DOHH2 (cell line): ENCODE measurements around the gene SHROOM3.

Experiments used
- EZH2phosphoT487 ChIP-seq: fragments of 200-600 bp; sonication (generic); IDR thresholded peaks from 2 replicates; pipeline ENCODE4 v1.6.1; 2017; ENCODE audit warnings: borderline replicate concordance, mild to moderate bottlenecking, antibody characterized with exemption, low read length, moderate library complexity, mixed read lengths
- TF ChIP-seq, protein P1 (sequence below): fragments of 200-600 bp; sonication (generic); IDR thresholded peaks from one replicate; pipeline ENCODE4 v1.5.1; 2014; ENCODE audit warnings: antibody characterized with exemption, mild to moderate bottlenecking, low read depth, low read length; ENCODE audit not compliant: poor library complexity, severe bottlenecking

DNA sequence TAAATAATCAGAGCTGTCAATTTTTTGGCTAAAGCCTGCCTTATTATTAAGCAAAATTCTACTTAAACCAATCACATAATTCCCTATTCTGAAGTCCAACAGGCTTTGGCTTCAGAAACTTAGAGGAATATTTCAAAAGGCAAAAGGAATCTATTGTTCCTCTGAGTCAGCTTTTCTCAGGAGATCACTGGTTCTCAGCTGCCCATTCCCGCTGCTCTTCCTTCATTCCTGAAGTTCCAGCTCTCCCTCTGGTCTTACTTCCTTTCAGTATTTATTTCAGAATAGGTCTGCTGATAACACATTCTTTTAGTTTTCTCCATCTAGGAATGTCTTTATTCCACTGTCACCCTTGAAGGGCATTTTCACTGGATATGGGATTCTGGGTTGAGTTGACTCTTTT lies 329.2 kb downstream of the SHROOM3 start:
- TF ChIP-seq, protein P1, sequence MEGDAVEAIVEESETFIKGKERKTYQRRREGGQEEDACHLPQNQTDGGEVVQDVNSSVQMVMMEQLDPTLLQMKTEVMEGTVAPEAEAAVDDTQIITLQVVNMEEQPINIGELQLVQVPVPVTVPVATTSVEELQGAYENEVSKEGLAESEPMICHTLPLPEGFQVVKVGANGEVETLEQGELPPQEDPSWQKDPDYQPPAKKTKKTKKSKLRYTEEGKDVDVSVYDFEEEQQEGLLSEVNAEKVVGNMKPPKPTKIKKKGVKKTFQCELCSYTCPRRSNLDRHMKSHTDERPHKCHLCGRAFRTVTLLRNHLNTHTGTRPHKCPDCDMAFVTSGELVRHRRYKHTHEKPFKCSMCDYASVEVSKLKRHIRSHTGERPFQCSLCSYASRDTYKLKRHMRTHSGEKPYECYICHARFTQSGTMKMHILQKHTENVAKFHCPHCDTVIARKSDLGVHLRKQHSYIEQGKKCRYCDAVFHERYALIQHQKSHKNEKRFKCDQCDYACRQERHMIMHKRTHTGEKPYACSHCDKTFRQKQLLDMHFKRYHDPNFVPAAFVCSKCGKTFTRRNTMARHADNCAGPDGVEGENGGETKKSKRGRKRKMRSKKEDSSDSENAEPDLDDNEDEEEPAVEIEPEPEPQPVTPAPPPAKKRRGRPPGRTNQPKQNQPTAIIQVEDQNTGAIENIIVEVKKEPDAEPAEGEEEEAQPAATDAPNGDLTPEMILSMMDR: no peak
- no peak for TF ChIP-seq EZH2phosphoT487
